ENCODE data around the gene ABHD4. TPM values are rescaled to one million over a fixed set of nuclear protein-coding genes. Genes with fewer than 3 reads are reported as not detected.

The ABHD4 gene
- total and polyA plus RNA-seq, 10 of the 15 experiments (the other 5 are each of a cell fraction or from before 2014, with no cell fraction given) = 5.4 to 28.7 (median 10.8) TPM

DNA sequence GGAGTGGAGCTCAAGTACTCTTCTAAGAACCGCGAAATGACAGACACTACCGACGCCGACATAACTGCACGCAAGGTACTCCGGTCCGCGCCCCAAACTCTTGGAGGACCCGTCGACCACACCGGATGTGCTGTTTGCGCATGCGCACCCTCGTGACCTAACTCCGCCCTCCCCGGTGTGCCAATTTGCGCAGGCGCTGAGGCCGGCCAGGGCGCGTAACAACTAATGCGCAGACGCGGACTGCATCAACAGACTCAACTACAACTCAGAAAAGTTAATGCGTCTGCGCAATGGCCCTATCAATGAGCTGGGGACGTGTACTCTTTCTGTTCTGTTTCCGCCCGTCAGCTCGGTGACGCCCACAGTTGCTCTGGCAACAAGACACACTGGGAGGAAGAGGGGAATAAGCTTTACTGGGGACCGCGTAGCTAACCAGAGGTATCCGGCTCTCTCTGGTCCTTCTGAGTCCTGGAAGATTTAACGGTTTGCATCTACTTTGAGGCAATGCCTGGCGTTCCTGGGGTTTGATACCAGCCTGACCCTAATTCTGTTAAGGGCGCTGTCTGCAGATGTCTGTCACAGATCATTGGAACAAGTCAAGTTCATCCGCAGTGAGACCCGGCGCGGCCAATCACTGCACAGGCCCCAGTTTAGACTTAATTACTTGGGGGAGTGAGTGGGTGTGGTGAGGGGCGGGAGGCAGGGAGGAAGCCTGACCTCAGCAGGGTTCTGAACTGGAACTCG lies 8.8 kb upstream of the ABHD4 start, which contains the start of gene DAD1 (continued):
- TF ChIP-seq, protein P1, sequence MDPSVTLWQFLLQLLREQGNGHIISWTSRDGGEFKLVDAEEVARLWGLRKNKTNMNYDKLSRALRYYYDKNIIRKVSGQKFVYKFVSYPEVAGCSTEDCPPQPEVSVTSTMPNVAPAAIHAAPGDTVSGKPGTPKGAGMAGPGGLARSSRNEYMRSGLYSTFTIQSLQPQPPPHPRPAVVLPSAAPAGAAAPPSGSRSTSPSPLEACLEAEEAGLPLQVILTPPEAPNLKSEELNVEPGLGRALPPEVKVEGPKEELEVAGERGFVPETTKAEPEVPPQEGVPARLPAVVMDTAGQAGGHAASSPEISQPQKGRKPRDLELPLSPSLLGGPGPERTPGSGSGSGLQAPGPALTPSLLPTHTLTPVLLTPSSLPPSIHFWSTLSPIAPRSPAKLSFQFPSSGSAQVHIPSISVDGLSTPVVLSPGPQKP (IDR thresholded peaks at IDR 0.05; ENCODE audit: low read depth, low read length) = 0 out of 2 replicates have a peak, but pooled peaks have one; percentile 24
- TF ChIP-seq BMI1 (IDR thresholded peaks at IDR 0.05; ENCODE audit: borderline replicate concordance) (peak; percentile 96), CBX3 (IDR thresholded peaks at IDR 0.05; ENCODE audit: borderline replicate concordance, low read depth) (no peak), KAT2A (conservative IDR thresholded peaks at IDR 0.05; ENCODE audit: control insufficient read depth, low read depth, low read length) (no peak), ZNF207 (IDR thresholded peaks at IDR 0.05; ENCODE audit: borderline replicate concordance) (0 out of 2 replicates have a peak, but pooled peaks have one; percentile 73), YBX1 (IDR thresholded peaks at IDR 0.05) (no peak), MEF2A (IDR thresholded peaks at IDR 0.05; ENCODE audit: insufficient read depth, low read depth, low read length) (no peak), KDM1A (IDR thresholded peaks at IDR 0.05; ENCODE audit: borderline replicate concordance) (no peak), ZNF217 (IDR thresholded peaks at IDR 0.05) (no peak), PML (IDR thresholded peaks at IDR 0.05; ENCODE audit: low read length) (peak; percentile 90), CREB1 (IDR thresholded peaks at IDR 0.05; ENCODE audit: low read depth) (peak; percentile 87), POLR2AphosphoS5 (IDR thresholded peaks at IDR 0.05; ENCODE audit: low read length) (peak; percentile 98), LARP7 (IDR thresholded peaks at IDR 0.05) (no peak), EP300 (IDR thresholded peaks at IDR 0.05; ENCODE audit: borderline replicate concordance in 1 of 2, control insufficient read depth in 1 of 2, low read depth in 2 of 2, low read length in 2 of 2) (no peak; a peak in 1 of 4 replicates)
- TF ChIP-seq, protein P2, sequence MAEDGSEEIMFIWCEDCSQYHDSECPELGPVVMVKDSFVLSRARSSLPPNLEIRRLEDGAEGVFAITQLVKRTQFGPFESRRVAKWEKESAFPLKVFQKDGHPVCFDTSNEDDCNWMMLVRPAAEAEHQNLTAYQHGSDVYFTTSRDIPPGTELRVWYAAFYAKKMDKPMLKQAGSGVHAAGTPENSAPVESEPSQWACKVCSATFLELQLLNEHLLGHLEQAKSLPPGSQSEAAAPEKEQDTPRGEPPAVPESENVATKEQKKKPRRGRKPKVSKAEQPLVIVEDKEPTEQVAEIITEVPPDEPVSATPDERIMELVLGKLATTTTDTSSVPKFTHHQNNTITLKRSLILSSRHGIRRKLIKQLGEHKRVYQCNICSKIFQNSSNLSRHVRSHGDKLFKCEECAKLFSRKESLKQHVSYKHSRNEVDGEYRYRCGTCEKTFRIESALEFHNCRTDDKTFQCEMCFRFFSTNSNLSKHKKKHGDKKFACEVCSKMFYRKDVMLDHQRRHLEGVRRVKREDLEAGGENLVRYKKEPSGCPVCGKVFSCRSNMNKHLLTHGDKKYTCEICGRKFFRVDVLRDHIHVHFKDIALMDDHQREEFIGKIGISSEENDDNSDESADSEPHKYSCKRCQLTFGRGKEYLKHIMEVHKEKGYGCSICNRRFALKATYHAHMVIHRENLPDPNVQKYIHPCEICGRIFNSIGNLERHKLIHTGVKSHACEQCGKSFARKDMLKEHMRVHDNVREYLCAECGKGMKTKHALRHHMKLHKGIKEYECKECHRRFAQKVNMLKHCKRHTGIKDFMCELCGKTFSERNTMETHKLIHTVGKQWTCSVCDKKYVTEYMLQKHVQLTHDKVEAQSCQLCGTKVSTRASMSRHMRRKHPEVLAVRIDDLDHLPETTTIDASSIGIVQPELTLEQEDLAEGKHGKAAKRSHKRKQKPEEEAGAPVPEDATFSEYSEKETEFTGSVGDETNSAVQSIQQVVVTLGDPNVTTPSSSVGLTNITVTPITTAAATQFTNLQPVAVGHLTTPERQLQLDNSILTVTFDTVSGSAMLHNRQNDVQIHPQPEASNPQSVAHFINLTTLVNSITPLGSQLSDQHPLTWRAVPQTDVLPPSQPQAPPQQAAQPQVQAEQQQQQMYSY (CRISPR knock-in tag; IDR thresholded peaks at IDR 0.05) = no peak
- TF ChIP-seq, protein P3, sequence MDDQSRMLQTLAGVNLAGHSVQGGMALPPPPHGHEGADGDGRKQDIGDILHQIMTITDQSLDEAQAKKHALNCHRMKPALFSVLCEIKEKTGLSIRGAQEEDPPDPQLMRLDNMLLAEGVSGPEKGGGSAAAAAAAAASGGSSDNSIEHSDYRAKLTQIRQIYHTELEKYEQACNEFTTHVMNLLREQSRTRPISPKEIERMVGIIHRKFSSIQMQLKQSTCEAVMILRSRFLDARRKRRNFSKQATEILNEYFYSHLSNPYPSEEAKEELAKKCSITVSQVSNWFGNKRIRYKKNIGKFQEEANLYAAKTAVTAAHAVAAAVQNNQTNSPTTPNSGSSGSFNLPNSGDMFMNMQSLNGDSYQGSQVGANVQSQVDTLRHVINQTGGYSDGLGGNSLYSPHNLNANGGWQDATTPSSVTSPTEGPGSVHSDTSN (IDR thresholded peaks at IDR 0.05; ENCODE audit: insufficient replicate concordance, low read depth, low read length) = peak; percentile 14
- TF ChIP-seq, protein P4, sequence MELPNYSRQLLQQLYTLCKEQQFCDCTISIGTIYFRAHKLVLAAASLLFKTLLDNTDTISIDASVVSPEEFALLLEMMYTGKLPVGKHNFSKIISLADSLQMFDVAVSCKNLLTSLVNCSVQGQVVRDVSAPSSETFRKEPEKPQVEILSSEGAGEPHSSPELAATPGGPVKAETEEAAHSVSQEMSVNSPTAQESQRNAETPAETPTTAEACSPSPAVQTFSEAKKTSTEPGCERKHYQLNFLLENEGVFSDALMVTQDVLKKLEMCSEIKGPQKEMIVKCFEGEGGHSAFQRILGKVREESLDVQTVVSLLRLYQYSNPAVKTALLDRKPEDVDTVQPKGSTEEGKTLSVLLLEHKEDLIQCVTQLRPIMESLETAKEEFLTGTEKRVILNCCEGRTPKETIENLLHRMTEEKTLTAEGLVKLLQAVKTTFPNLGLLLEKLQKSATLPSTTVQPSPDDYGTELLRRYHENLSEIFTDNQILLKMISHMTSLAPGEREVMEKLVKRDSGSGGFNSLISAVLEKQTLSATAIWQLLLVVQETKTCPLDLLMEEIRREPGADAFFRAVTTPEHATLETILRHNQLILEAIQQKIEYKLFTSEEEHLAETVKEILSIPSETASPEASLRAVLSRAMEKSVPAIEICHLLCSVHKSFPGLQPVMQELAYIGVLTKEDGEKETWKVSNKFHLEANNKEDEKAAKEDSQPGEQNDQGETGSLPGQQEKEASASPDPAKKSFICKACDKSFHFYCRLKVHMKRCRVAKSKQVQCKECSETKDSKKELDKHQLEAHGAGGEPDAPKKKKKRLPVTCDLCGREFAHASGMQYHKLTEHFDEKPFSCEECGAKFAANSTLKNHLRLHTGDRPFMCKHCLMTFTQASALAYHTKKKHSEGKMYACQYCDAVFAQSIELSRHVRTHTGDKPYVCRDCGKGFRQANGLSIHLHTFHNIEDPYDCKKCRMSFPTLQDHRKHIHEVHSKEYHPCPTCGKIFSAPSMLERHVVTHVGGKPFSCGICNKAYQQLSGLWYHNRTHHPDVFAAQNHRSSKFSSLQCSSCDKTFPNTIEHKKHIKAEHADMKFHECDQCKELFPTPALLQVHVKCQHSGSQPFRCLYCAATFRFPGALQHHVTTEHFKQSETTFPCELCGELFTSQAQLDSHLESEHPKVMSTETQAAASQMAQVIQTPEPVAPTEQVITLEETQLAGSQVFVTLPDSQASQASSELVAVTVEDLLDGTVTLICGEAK (IDR thresholded peaks at IDR 0.05; ENCODE audit: borderline replicate concordance) = peak; percentile 82
- TF ChIP-seq, protein P5, sequence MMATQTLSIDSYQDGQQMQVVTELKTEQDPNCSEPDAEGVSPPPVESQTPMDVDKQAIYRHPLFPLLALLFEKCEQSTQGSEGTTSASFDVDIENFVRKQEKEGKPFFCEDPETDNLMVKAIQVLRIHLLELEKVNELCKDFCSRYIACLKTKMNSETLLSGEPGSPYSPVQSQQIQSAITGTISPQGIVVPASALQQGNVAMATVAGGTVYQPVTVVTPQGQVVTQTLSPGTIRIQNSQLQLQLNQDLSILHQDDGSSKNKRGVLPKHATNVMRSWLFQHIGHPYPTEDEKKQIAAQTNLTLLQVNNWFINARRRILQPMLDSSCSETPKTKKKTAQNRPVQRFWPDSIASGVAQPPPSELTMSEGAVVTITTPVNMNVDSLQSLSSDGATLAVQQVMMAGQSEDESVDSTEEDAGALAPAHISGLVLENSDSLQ (IDR thresholded peaks at IDR 0.05) = peak; percentile 90
